Renal pelvis (tissue), 3 donors: Measurements from ENCODE around the gene MAGED4. TPM values are rescaled to one million over a fixed set of nuclear protein-coding genes. Genes with fewer than 3 reads are reported as not detected.

ENCODE experiments used
- polyA plus RNA-seq, 3 donors: library from polyadenylated mRNA; unstranded; fragments of 120-200 nt; gene quantifications; one replicate each; pipeline ENCODE4 v1.2.1, GENCODE V29; 2013; ENCODE audit not compliant: insufficient read length in 3 of 3

The MAGED4 gene
- polyA plus RNA-seq, 3 donors = 38.4 to 73.3 (median 40.1) TPM

Other genes with a start within 250 kb of the MAGED4 start
- gene MAGED4B, start 115.7 kb upstream of the MAGED4 start, polyA plus RNA-seq = 10 to 100 TPM; 65.6 to 87.9 (median 85.4) TPM
- under 1 TPM in 1 of 3 donors, not detected in 2; 0.23 TPM for gene XAGE2, start 184.1 kb downstream of the MAGED4 start, polyA plus RNA-seq